ELR (cell line): ENCODE results near the gene NMB.

Source experiments
- DNase-seq: peaks from one replicate; pipeline ENCODE4 v3.0.0-alpha.2; 2015; ENCODE audit warnings: low read depth

Gene NMB

GRCh38 chr15:84611631-84612030 is 46.4 kb downstream of the NMB start:
- peak; percentile 34 for DNase-seq

DNA sequence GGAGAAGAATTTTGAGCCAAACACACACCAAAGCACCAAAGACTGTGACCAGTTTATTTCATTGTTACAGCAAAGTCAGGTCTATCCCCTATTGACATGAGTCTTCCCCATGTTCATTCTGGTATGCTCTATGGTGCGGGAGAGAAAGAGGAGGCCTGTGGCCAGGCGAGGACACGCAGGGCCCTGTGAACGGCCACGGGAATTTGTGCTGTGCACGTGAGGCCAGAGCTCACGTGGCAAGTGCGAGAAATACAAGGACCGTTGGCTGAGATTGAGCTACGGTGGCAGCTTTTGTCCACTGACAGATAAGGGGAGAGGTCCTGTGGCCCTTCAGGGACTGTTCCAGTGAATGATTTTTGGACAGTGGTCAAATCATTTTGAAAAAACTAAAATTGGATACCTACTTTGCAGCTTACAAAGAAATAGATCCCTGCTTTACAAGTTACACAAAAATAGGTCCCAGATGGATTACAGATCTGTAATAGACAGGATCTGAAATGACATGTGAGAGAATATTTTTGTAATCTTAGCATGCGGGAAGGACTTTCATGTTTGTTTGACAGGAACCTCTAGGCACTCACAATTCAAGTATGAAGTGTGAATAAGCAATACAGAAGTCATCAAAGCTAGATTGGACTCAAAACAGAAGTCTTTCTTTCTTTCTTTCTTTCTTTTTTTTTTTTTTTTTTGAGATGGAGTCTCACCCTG is 48.0 kb downstream of the NMB start:
- no peak for DNase-seq

- no peak for DNase-seq
Observed at GRCh38 chr15:84608707-84609284, 49.2 kb downstream of the NMB start.

DNA sequence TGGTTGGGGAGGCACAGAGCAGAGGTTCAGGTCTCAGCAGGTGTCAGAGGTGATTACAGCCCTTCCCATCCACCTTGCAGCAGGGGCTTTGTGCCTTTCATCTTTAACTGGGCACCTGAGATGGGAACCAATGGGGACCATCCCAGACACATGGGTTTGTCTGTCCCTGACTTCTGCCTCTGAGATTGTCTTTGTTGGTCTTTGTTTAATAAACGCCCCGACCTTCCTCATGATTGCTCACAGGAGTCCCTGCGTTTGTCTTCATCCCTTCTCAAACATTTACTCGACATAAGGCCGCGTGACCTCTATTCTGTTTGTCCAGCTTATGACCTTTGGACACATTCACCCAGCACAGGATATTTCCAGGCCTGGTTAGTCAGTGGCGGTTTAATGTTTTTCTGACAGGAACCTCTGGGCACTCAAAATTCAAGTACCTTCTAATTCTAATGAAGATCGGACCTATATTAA is 51.3 kb downstream of the NMB start:
- no peak for DNase-seq

DNA sequence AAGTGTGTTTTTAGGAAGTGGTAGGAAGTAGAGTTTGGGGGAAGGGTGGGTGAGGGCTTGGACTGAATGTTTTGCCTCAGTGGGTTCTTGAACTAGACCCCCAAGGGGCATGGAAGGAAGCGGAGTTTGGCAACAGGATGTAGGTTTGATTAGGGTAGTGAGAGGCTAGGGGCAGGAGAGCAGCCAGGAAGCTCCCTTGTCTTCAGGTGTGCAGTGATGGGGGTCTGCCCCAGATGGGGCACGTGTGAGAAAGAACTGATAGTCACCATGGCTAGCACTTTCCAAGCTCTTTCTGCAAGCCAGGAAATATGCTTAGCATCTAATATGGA is 52.5 kb downstream of the NMB start:
- no peak for DNase-seq
